Dedifferentiated amniotic fluid mesenchymal stem cell (primary cell): ENCODE data around the gene NOVA2.
A peak's percentile ranks its signal among the peaks of the same experiment; 100 is the strongest.

ENCODE experiments used
- DNase-seq: peaks from one replicate; pipeline ENCODE4 v3.0.0-alpha.2; 2016; ENCODE audit errors: extremely low spot score

The NOVA2 gene

DNA sequence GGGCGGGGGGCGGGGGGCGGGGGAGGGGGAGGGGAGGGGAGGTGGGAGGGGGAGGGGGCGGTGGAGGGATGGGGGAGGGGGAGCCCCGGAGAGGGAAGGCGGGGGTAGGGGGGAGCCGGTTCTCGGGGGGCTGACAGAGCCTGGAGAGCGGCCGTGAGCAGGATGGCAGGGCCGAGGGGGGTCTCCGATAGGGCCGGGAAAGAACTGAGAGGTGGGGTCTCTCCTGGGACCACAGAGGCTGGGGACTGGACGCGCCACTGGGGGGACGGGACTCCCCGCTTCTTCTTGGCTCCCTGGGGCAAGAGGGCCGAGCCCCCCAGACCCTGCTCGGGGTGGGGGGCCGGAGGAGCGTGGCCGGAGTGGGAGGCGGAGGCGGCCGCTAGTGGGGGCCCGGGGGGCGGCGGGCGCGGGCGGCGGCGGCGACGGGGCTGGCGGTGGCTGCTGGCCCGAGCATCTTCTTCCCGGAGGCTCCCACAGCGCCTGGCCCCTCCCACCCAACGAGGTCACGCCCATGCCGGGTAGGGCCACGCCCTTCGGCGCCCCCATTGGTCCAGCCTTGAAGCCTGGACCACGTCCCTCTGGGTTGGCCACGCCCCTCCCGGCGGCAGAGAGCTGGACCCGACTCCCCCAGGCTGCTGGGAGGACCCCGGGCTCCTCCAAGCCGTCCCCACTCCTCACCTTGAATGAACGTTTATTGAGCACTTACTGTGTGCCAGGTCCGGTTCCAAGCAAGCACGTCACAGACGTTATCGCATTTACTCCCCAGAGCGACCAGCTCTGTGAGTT is at the start of gene NOVA2:
Gene NOVA2, minus strand, starts transcription at position 313 of the 786 bp plus-strand sequence. CDS start 514 bp downstream, outside the sequence.
- DNase-seq = no peak

- DNase-seq = no peak
Measured at GRCh38 chr19:46023311-46023779, 49.7 kb upstream of the NOVA2 start.

- DNase-seq = no peak
Measured at GRCh38 chr19:46022431-46023310, 49.0 kb upstream of the NOVA2 start, which contains the start of gene PGLYRP1. Gene PGLYRP1 (minus strand): TSS chr19:46023053. CDS start chr19:46023021, 32 bp downstream.

- no peak for DNase-seq
Measured at GRCh38 chr19:46022061-46022430, 48.4 kb upstream of the NOVA2 start.

GRCh38 chr19:46021531-46022041 is 47.9 kb upstream of the NOVA2 start:
- no peak for DNase-seq

GRCh38 chr19:46020819-46021125 is 47.1 kb upstream of the NOVA2 start:
- DNase-seq = no peak

- no peak for DNase-seq
Measured at GRCh38 chr19:46019270-46019669, 45.6 kb upstream of the NOVA2 start.

GRCh38 chr19:46018729-46019251 is 45.1 kb upstream of the NOVA2 start:
- DNase-seq = no peak

DNA sequence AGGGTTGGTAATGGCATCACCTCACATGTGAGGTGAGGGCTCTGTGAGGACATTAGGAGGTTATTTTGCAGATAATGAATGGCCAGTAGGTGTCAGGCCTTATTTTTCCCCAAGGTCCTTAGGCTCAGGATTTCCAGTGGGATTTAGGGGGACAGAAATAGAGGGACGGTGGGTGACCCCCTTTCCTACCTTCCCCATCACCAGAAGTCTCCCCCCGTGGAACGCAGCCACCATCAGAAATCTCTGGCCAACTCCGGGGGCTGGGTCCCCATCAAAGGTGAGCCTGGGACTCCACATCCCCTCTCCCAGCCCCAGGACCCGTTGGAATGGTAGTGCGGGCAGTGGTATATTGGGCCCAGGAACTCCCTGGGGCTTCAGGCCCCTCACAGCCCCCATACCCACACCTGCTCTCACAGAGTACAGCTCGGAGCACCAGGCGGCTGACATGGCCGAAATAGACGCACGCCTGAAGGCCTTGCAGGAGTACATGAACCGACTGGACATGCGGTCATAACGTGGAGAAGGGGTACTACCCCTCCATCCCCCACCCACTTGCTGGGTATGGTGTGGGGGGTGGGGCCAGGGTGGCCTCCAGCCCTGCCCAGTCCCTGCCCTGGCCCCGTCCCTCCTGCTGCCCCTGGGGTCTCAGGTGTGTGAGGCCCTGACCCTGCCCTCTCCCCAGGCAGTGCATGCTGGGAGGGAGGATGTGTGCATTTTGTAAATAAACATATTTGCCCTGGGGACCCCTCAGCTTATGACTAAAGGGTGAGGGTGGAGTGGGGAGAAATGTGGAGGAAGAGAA is 44.4 kb upstream of the NOVA2 start:
- no peak for DNase-seq

DNA sequence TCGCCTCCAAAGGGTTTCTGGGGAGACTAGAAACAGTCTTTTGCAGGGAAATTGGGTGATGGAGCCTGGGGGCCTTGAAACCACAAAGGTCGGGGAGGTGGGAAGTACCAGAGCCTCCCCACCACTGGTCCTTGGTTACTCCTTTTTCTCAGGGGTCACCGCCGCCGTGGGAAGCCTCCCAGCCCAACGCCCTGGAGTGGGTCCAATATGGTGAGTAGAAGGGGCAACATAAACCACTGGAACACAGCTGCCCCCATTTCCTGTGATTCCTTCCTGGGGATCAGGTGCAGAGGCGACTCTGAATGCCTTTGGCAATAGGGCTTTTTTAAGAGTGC is 43.4 kb upstream of the NOVA2 start:
- DNase-seq = no peak

GRCh38 chr19:46016426-46017094 is 42.9 kb upstream of the NOVA2 start:
- peak; percentile 62 for DNase-seq

- no peak for DNase-seq
Measured at GRCh38 chr19:46015687-46016425, 42.2 kb upstream of the NOVA2 start.

DNA sequence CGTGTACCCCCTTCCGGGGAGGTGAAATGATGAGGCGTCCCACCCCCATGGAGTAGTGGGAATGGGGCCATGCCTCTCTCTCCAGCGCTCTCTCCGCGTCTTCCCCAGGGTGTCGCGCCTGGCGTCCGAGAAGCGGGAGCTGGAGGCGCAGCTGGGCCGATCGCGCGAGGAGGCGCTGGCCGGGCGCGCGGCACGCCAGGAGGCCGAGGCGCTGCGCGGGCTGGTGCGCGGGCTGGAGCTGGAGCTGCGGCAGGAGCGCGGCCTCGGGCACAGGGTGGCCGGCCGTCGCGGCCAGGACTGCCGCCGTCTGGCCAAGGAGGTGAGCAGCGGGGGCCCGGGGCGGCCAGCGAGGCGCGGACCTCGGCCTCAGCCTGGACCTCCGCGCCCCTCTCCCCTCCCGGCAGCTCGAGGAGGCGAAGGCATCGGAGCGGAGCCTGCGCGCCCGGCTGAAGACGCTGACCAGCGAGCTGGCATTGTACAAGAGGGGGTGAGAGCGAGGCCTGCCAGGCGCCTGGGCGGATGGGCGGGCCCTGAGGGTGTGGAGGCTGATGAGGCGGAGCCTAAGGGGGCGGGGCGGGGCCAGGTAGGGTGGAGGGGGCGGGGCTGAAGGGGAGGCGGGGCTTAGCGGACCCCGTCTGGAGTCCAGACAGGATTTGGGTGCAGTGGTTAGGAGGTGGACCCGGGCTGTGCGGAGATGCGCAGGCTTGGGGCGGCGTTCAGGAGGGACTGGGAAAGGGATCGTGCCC is 41.4 kb upstream of the NOVA2 start:
- no peak for DNase-seq

- DNase-seq = no peak
Measured at GRCh38 chr19:46014534-46014933, 40.9 kb upstream of the NOVA2 start.

GRCh38 chr19:46009530-46010510 is 36.2 kb upstream of the NOVA2 start:
- DNase-seq = peak; percentile 38

DNA sequence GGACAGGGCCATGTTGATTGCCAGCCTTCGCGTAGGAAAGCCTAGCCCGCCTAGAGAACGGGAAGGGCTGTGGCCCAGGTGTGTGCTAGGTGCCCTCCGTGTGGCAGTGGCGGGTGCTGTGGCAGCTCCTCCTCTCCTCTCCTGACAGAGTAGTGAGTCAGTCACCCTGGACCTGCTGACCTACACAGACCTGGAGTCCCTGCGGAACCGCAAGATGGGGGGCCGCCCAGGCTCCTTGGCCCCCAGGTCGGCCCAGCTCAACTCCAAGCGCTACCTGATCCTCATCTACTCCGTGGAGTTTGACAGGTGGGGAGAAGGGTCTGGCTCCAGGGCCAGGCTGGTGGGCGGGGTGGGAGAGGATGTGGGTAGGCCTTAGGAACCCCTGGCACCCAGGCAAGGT is 32.7 kb upstream of the NOVA2 start:
- no peak for DNase-seq

DNA sequence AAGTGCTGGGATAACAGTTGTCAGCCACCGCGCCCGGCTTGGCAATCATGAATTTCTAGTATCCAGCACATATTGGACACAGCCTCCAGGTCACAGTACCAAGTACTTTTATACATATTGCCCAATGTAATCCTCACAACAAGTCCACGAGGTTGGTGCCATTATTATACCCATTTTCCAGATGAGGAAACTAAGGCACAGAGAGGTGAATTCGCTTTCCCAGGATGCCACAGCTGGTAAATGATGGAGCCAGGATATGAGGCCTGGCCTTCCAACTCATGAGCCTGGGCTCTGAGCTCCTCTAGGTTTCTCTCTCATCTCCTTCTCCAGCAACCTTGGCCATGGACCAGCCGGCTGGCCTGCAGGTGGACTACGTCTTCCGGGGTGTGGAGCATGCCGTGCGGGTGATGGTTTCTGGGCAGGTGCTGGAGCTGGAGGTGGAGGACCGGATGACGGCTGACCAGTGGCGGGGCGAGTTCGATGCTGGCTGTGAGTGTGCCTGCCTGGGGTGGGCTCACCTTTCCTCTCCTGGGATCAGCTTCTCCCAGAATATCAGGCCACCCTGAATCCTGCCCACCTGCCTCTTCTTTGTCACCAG is 29.1 kb upstream of the NOVA2 start:
- no peak for DNase-seq
